Superior temporal gyrus (tissue), 1 donor: ENCODE data around the gene EIF1AD.
"Not testable (repeated sequence)": the region's sequence is repeated elsewhere in the genome, so short reads cannot be mapped to it uniquely, and the experiment has no call there.

Experiments
- DNase-seq: peaks from one replicate; pipeline ENCODE4 v3.0.0-alpha.2; 2016; ENCODE audit errors: extremely low spot score

Gene EIF1AD

GRCh38 chr11:65968600-65969482 is 33.1 kb downstream of the EIF1AD start:
- DNase-seq: no peak

GRCh38 chr11:65967329-65967934 is 34.5 kb downstream of the EIF1AD start:
- DNase-seq: no peak

GRCh38 chr11:65965986-65966762 is 35.8 kb downstream of the EIF1AD start:
- DNase-seq: no peak

- DNase-seq: no peak
These were observed 37.1 kb downstream of the EIF1AD start for GRCh38 chr11:65964906-65965305.

GRCh38 chr11:65962141-65962564 is 39.8 kb downstream of the EIF1AD start:
- no peak for DNase-seq

GRCh38 chr11:65961267-65962140 is 40.5 kb downstream of the EIF1AD start, which contains the start of gene SART1:
Gene SART1, plus strand, starts transcription at chr11:65961734. Its CDS starts 47 bp downstream, at chr11:65961781.
- DNase-seq: peak; percentile 99

- DNase-seq: no peak
These were observed 41.1 kb downstream of the EIF1AD start for GRCh38 chr11:65960824-65961266.

- no peak for DNase-seq
These were observed 43.1 kb downstream of the EIF1AD start for GRCh38 chr11:65958774-65959420.

- no peak for DNase-seq
These were observed 43.7 kb downstream of the EIF1AD start for GRCh38 chr11:65958291-65958690.

- no peak for DNase-seq
These were observed 47.2 kb downstream of the EIF1AD start for GRCh38 chr11:65954771-65955170.

GRCh38 chr11:65953471-65953870 is 48.5 kb downstream of the EIF1AD start:
- DNase-seq: no peak

- DNase-seq: no peak
These were observed 49.9 kb downstream of the EIF1AD start for GRCh38 chr11:65952052-65952521.

GRCh38 chr11:65951641-65952040 is 50.3 kb downstream of the EIF1AD start:
- not testable (repeated sequence) for DNase-seq

GRCh38 chr11:65950711-65951110 is 51.2 kb downstream of the EIF1AD start:
- not testable (repeated sequence) for DNase-seq

GRCh38 chr11:65947603-65948125 is 54.3 kb downstream of the EIF1AD start:
- no peak for DNase-seq

GRCh38 chr11:65947133-65947532 is 54.8 kb downstream of the EIF1AD start:
- DNase-seq: no peak

GRCh38 chr11:65946655-65947054 is 55.3 kb downstream of the EIF1AD start:
- no peak for DNase-seq
